Measurements from ENCODE around the gene PRG2. TPM values are rescaled to one million over a fixed set of nuclear protein-coding genes. Genes with fewer than 3 reads are reported as not detected.
"Not testable (repeated sequence)": the region's sequence is repeated elsewhere in the genome, so short reads cannot be mapped to it uniquely, and the experiment has no call there.

Gene PRG2
- total RNA-seq, 6 donors from 2014 or later = 0.30 to 2.6 (median 1.6) TPM; not detected in 2

DNA sequence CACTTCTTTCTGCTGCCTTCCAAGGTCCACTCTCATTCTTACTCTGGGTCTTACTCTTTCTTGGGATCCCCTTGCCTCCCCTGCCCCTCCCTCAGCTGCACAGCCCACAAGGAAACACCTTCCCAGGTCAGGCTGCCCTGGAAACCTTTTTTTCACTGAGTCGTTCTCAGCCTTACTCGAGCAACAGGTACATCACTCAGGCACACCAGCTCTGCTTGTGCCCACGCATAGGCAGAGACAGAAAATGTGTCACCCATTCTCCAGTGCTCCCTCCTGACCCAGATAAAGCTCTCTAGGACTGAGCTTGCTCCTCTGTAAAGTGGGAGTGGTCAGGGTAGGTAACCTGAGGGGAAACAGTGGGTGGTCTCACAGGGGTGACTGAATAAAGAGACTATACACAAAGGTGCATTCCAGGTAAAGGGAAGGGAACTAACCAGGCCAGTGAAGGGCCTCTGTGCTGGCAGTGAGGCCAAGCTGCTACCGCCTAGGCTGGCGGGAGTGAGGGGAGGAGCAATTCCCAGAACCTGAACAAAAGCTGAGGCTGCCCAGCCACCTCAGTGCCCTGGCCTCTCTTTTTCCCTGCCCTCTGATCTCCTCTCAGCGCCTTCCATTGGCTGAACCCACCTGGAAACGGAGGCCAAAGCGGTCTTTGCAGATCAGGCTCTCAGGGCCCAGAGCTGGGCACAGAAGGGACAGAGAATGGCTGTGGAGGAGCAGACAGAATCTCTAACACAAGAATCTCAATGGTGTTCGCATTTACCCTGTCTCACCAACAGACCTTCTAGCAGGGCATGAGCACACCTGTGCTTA lies 25.4 kb downstream of the PRG2 start:
- 71 to 80% methylated on average over 9 of the region's 9 CpGs for WGBS, 2 donors
- TF ChIP-seq EP300 (IDR thresholded peaks at IDR 0.05) (no peak), POLR2A (IDR thresholded peaks at IDR 0.05) (no peak), POLR2AphosphoS5 (IDR thresholded peaks at IDR 0.05) (no peak)
- TF ChIP-seq, protein P1, sequence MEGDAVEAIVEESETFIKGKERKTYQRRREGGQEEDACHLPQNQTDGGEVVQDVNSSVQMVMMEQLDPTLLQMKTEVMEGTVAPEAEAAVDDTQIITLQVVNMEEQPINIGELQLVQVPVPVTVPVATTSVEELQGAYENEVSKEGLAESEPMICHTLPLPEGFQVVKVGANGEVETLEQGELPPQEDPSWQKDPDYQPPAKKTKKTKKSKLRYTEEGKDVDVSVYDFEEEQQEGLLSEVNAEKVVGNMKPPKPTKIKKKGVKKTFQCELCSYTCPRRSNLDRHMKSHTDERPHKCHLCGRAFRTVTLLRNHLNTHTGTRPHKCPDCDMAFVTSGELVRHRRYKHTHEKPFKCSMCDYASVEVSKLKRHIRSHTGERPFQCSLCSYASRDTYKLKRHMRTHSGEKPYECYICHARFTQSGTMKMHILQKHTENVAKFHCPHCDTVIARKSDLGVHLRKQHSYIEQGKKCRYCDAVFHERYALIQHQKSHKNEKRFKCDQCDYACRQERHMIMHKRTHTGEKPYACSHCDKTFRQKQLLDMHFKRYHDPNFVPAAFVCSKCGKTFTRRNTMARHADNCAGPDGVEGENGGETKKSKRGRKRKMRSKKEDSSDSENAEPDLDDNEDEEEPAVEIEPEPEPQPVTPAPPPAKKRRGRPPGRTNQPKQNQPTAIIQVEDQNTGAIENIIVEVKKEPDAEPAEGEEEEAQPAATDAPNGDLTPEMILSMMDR (IDR thresholded peaks at IDR 0.05) = no peak
- peaks cover 0 to 8% (median 2%) of the 10 kb centered on the region in 4 donors for H3K4me1 ChIP-seq

DNA sequence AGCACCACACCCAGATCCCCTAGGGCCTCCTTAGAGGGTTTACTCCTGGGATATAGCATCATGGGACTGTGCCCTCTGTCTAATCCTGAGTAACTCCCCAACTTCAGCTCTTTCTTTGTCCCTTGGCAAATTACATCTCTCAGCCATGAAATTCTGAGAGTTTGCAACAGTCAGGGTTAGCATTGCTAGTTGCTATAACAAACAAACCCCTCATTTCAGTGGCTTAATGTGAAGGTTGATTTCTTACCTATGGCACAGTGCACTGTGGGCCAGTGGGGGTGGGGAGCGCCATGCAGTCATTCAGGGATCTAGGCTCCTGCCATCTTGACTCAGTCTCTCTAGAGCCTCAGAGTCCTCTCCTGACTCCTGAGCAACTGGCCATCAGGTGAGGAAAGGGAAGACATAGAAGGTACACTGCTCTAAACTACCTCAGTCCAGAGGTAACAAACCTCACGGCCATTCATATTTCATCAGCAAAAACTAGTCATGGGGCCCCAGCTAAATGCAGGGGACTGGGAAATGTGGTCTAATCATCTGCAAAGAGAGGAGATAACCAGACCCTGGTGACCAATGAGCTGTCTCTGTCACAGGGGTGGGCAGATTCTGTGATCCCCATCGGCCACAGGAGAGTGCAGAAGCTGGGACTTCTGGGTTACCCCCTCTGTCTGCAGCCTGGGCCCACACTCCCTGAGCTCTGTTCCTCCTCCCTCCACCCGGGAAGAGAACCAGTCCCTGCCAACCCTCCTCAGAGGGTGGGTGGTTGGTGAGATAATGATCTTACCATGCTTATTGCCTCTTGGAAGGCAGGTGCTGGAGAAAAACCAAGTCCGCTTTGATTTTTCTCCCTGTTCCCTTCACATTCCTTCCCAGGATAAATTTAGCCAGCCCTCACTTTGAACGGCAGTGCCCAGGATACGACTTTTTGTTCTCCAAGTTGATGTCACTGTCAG lies 27.0 kb downstream of the PRG2 start:
- Histone ChIP-seq H3K36me3 (no peaks in the 10 kb centered on the region), H3K27ac (no peak overlapping the region), H3K4me3 (no peak overlapping the region), H3K9me3 (no peaks in the 10 kb centered on the region), H3K4me1 (peaks cover 0 to 4% (median 0%) of the 10 kb centered on the region in 4 donors), H3K27me3 (no peaks in the 10 kb centered on the region)
- ATAC-seq (ENCODE audit: low FRiP score in 2 of 2) (no peak), DNase-seq (no peak)
- WGBS, 2 donors = 70 to 75% methylated on average over 6 to 7 of the region's 7 CpGs
- TF ChIP-seq, protein P1 (IDR thresholded peaks at IDR 0.05) = no peak

More for the DNA sequence above, 25.4 kb downstream of the PRG2 start:
- Histone ChIP-seq H3K27ac (no peak overlapping the region), H3K36me3 (no peaks in the 10 kb centered on the region), H3K27me3 (no peaks in the 10 kb centered on the region), H3K9me3 (no peaks in the 10 kb centered on the region), H3K4me3 (no peak overlapping the region)
- ATAC-seq (ENCODE audit: low FRiP score in 2 of 2) = no peak
- DNase-seq = no peak

DNA sequence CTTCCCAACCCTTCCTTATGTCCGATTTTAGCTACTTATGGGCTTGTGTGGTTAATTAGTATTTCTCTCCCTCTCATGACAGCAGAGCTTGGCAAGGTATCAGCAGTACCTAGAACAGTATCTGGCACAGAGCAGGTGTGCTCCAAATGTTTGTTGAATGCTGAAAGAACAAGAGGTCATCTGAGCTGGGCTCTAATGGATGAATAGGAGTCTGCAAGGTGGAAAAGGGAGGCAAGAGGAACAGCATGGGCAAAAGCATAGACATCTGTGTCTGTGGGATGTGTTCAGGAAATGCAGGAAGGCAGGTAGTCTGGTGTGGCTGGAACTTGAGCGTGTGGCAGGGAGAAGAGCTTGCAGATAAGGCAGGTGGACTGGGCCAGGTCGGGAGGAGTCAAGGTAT lies 28.5 kb downstream of the PRG2 start:
- peaks cover 0 to 6% (median 2%) of the 10 kb centered on the region in 4 donors for H3K4me1 ChIP-seq
- ATAC-seq (ENCODE audit: low FRiP score in 2 of 2) (no peak), DNase-seq (no peak)
- no peak overlapping the region for H3K4me3 ChIP-seq
- no peak for TF ChIP-seq EP300 (IDR thresholded peaks at IDR 0.05)
- TF ChIP-seq, protein P1 (IDR thresholded peaks at IDR 0.05) = no peak
- H3K27me3 ChIP-seq = no peaks in the 10 kb centered on the region
- no peaks in the 10 kb centered on the region for H3K36me3 ChIP-seq
- 80 to 82% methylated on average over 3 of the region's 3 CpGs for WGBS, 2 donors
- H3K27ac ChIP-seq = no peak overlapping the region
- H3K9me3 ChIP-seq = no peaks in the 10 kb centered on the region

DNA sequence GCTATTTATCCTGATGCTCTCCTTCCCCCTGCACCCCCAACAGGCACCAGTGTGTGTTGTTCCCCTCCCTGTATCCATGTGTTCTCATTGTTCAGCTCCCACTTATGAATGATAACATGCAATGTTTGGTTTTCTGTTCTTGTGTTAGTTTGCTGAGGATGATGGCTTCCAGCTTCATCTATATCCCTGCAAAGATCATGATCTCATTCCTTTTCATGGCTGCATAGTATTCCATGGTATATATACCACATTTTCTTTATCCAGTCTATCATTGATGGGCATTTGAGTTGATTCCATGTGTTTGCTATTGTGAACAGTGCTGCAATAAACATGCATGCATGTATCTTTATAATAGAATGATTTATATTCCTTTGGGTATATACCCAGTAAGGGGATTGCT lies 29.0 kb downstream of the PRG2 start:
- H3K36me3 ChIP-seq; H3K4me3 ChIP-seq; H3K4me1 ChIP-seq; ATAC-seq (ENCODE audit: low FRiP score in 2 of 2); DNase-seq; H3K27ac ChIP-seq; H3K27me3 ChIP-seq; H3K9me3 ChIP-seq: not testable (repeated sequence)

DNA sequence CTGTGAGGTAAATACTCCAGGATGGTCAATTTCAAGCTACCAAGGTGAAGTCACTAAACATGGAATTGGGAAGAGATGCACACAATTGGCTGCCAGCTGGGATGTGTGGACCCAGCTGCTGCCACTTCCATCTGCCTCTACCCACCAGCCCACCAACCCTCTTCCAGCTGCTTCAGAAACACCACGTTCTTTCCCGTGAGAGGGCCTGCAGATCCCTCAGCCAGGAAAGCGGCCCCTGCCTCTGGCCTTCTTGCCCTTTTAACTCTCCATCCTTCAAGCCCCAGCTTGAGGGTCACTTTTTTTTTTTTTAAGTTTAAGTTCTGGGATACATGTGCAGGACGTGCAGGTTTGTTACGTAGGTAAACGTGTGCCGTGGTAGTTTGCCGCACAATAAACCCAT lies 29.5 kb downstream of the PRG2 start:
- Histone ChIP-seq H3K4me1 (peaks cover 0 to 6% (median 2%) of the 10 kb centered on the region in 4 donors), H3K4me3 (no peak overlapping the region), H3K27ac (no peak overlapping the region), H3K9me3 (no peaks in the 10 kb centered on the region), H3K36me3 (no peaks in the 10 kb centered on the region), H3K27me3 (no peaks in the 10 kb centered on the region)
- DNase-seq (no peak), ATAC-seq (ENCODE audit: low FRiP score in 2 of 2) (no peak)
- no peak for TF ChIP-seq POLR2A (IDR thresholded peaks at IDR 0.05)
- no peak for TF ChIP-seq EP300 (IDR thresholded peaks at IDR 0.05)
- TF ChIP-seq, protein P1 (IDR thresholded peaks at IDR 0.05) = no peak
- no peak for TF ChIP-seq POLR2AphosphoS5 (IDR thresholded peaks at IDR 0.05)
- WGBS, 2 donors = 88 to 95% methylated on average over 8 of the region's 8 CpGs

Measured in upper lobe of left lung (tissue), 6 donors.